K562 (cell line): ENCODE measurements around the gene KLF13. TPM values are rescaled to one million over a fixed set of nuclear protein-coding genes. Genes with fewer than 3 reads are reported as not detected.

Experiments
- ATAC-seq: fragments of 200-7000 bp; cut with Tn5 transposase; 3 replicates; pipeline ENCODE4 v1.9.1; 2020; ENCODE audit warnings: moderate library complexity
- BruUV-seq: library from RNA; stranded (reverse); fragments of 400-500 nt; replicated peaks from 2 replicates; lab custom pipeline; 2021; lab: Mats Ljungman, UMichigan
- CTCF ChIA-PET: fragments of 300-600 bp; formaldehyde crosslinking; extraction: SDS; loops from one replicate; lab custom pipeline; 2021; ENCODE audit warnings: low intra/inter-chr PET ratio; lab: Yijun Ruan, JAX
- POLR2A ChIA-PET: fragments of 300-600, 350-650 bp; sonication (Branson Sonifier 250); formaldehyde crosslinking; extraction: SDS; loops from one replicate; lab custom pipeline; 2021; ENCODE audit warnings: antibody characterized with exemption, inconsistent platforms; lab: Yijun Ruan, JAX
- DNase-seq, 4 experiments: peaks; one replicate each; pipeline versions ENCODE4 v3.0.0 to v3.0.0-alpha.2; 2011 to 2018; ENCODE audit warnings: low spot score in 3 of 4, mixed read lengths in 3 of 4; ENCODE audit errors: extremely low read depth in 1 of 4
- FAIRE-seq: peaks from 2 replicates; lab custom pipeline; 2011; peaks lifted over from hg19 to GRCh38; lab: Jason Lieb, UNC
- H2AFZ ChIP-seq: 2 replicates; pipeline ENCODE4 v1.6.0; 2011; ENCODE audit warnings: low read depth, low read length, control low read depth, inconsistent platforms
- H3K27ac ChIP-seq: fragments of 200-600 bp; 3 replicates; pipeline ENCODE4 v1.8.0; 2011; ENCODE audit warnings: low read depth, mild to moderate bottlenecking, control low read depth, inconsistent platforms, low read length, moderate library complexity, mixed read lengths; ENCODE audit errors: extremely low read depth
- H3K27me3 ChIP-seq, 2 experiments: fragments of 300-600 bp in 1 of 2; 2 replicates in 1 of 2; 3 replicates in 1 of 2; pipeline versions ENCODE4 v1.6.0 to v1.8.0; 2011; ENCODE audit warnings: inconsistent platforms in 2 of 2, low read length in 2 of 2, mild to moderate bottlenecking in 1 of 2, mixed read lengths in 1 of 2, moderate library complexity in 1 of 2; ENCODE audit not compliant: control insufficient read depth in 2 of 2, insufficient read depth in 2 of 2
- H3K36me3 ChIP-seq: fragments of 300-600 bp; 3 replicates; pipeline ENCODE4 v1.8.0; 2011; ENCODE audit warnings: mild to moderate bottlenecking, low read length, inconsistent platforms; ENCODE audit not compliant: control insufficient read depth, insufficient read depth
- H3K4me1 ChIP-seq, 2 experiments: fragments of 200-600 bp in 1 of 2; replicated peaks in 1 of 2; 2 replicates in 1 of 2; 3 replicates in 1 of 2; pipeline versions ENCODE4 v1.5.1 to v1.8.0; 2011; ENCODE audit warnings: inconsistent platforms in 2 of 2, low read length in 2 of 2, mild to moderate bottlenecking in 1 of 2, mixed read lengths in 1 of 2, moderate library complexity in 1 of 2; ENCODE audit not compliant: control insufficient read depth in 2 of 2, insufficient read depth in 2 of 2
- H3K4me2 ChIP-seq: 2 replicates; pipeline ENCODE4 v1.6.1; 2011; ENCODE audit warnings: low read length, control low read depth, inconsistent platforms, mixed read lengths; ENCODE audit not compliant: insufficient read depth
- H3K4me3 ChIP-seq: fragments of 200-600 bp; sonication (generic), shearing (Covaris generic); 2 replicates; pipeline ENCODE4 v1.5.1; 2016; ENCODE audit warnings: control low read depth, inconsistent platforms
- H3K79me2 ChIP-seq: fragments of 200-600 bp; 3 replicates; pipeline ENCODE4 v1.8.0; 2011; ENCODE audit warnings: low read length, inconsistent platforms; ENCODE audit not compliant: control insufficient read depth, insufficient read depth
- H3K9ac ChIP-seq, 2 experiments: 2 replicates each; pipeline versions ENCODE4 v1.6.0 to v1.6.1; 2011; ENCODE audit warnings: low read depth in 2 of 2, low read length in 2 of 2, control low read depth in 1 of 2, inconsistent platforms in 1 of 2, mild to moderate bottlenecking in 1 of 2, mixed read lengths in 1 of 2; ENCODE audit not compliant: insufficient read depth in 1 of 2
- H3K9me1 ChIP-seq: one replicate; pipeline ENCODE4 v1.6.0; 2011; ENCODE audit warnings: inconsistent platforms, mild to moderate bottlenecking, low read length, moderate library complexity; ENCODE audit not compliant: control insufficient read depth, insufficient read depth
- H3K9me3 ChIP-seq: replicated peaks from 2 replicates; pipeline ENCODE4 v1.5.1; 2011; ENCODE audit warnings: low read depth, low read length, inconsistent platforms; ENCODE audit not compliant: control insufficient read depth, insufficient read depth
- H4K20me1 ChIP-seq: replicated peaks from 2 replicates; pipeline ENCODE4 v1.6.1; 2011; ENCODE audit warnings: low read length, inconsistent platforms, mixed read lengths; ENCODE audit not compliant: control insufficient read depth, insufficient read depth
- BRD9 ChIP-seq: fragments of 450-650 bp; IDR thresholded peaks from 2 replicates; pipeline ENCODE4 v1.6.1; 2018; ENCODE audit warnings: low read depth; ENCODE audit not compliant: partially characterized antibody
- NFIX ChIP-seq: fragments of 250-450 bp; sonication (Bioruptor Pico); IDR thresholded peaks from 2 replicates; pipeline ENCODE4 v1.4.0; 2020; ENCODE audit warnings: low read depth, mild to moderate bottlenecking, moderate library complexity
- PATZ1 ChIP-seq: fragments of 250-450 bp; sonication (Bioruptor Pico); IDR thresholded peaks from 2 replicates; pipeline ENCODE4 v1.5.0; 2020; ENCODE audit warnings: mild to moderate bottlenecking, borderline replicate concordance
- POLR2B ChIP-seq: fragments of 450-650 bp; IDR thresholded peaks from 2 replicates; pipeline ENCODE4 v1.6.1; 2018; ENCODE audit warnings: low read depth; ENCODE audit not compliant: partially characterized antibody
- SRF ChIP-seq, 2 experiments: fragments of 250-450, 450-650 bp in 1 of 2; sonication (Bioruptor Pico) in 1 of 2; sonication (generic) in 1 of 2; formaldehyde crosslinking; IDR thresholded peaks; 2 replicates each; pipeline versions ENCODE4 v1.5.0 to v1.5.1; 2020 to 2022; ENCODE audit warnings: mild to moderate bottlenecking in 1 of 2, missing genetic modification reagents in 1 of 2
- ZBED1 ChIP-seq: IDR thresholded peaks from 2 replicates; pipeline ENCODE4 v1.6.1; 2014
- ZNF780A ChIP-seq: fragments of 250-450 bp; sonication (Bioruptor Pico); IDR thresholded peaks from 2 replicates; pipeline ENCODE4 v1.5.0; 2021; ENCODE audit warnings: mild to moderate bottlenecking
- WGBS: fragments of 100-300 bp; shearing (Covaris generic); methylation state at CpG from one replicate; pipeline ENCODE4 v1.1.6; 2016; ENCODE audit warnings: low coverage, mixed read lengths; ENCODE audit not compliant: insufficient coverage; ENCODE audit errors: missing lambda C conversion rate; 5-methylcytosine and 5-hydroxymethylcytosine counted together
- in situ Hi-C: fragments of 300-500 bp; cut with MboI; formaldehyde crosslinking; loops from 4 replicates; pipeline ENCODE4 v1.15.0; 2018; ENCODE audit warnings: inconsistent platforms, mixed read lengths
- intact Hi-C: fragments of 100-400 bp; cut with micrococcal nuclease; formaldehyde crosslinking; loops from 2 replicates; pipeline ENCODE4 v1.14.2; 2022
- polyA plus RNA-seq, 8 experiments: library from polyadenylated mRNA; depleted of rRNA in 4 of 8; stranded (reverse) in 5 of 8; unstranded in 3 of 8; fragments of >200 nt; fragmentation: Nextera tagmentation in 2 of 8; fragmentation: Illumina TruSeq in 1 of 8; extraction: Ambion mirVana in 2 of 8; extraction: Trizol in 1 of 8; gene quantifications; 2 replicates each; pipeline versions ENCODE4 v1.2.1 to v1.2.3, GENCODE V29; 2011 to 2014; ENCODE audit warnings: inconsistent platforms in 1 of 8, missing spikeins in 1 of 8
- total RNA-seq, 7 experiments: library from RNA; depleted of rRNA in 6 of 7; stranded (reverse); fragments of >200 nt in 6 of 7; fragmentation: Illumina TruSeq in 2 of 7; extraction: Trizol in 2 of 7; gene quantifications; 2 replicates each; pipeline versions ENCODE4 v1.2.1 to v1.2.3, GENCODE V29; 2011 to 2021; ENCODE audit warnings: low replicate concordance in 1 of 7

Gene KLF13
- total and polyA plus RNA-seq, 9 of the 15 experiments (the other 6 are each of a cell fraction or from before 2014, with no cell fraction given), result 1.8 to 10.5 (median 4.8) TPM

- Histone ChIP-seq H3K4me2 (no peak overlapping the region), H3K9me3 (no peaks in the 10 kb centered on the region), H3K27ac (no peak overlapping the region), H4K20me1 (no peaks in the 10 kb centered on the region), H3K9me1 (no peaks in the 10 kb centered on the region), H3K9ac (no peak overlapping the region), H3K79me2 (no peaks in the 10 kb centered on the region), H3K4me3 (no peak overlapping the region), H3K27me3 (peaks cover 18 to 42% of the 10 kb centered on the region in 2 experiments), H3K36me3 (no peaks in the 10 kb centered on the region), H2AFZ (no peak overlapping the region), H3K4me1 (no peaks in the 10 kb centered on the region; a peak in 1 of 5 replicates)
- in situ Hi-C loops, result no loop called here
- TF ChIP-seq SRF (CRISPR knock-in tag; IDR thresholded peaks at IDR 0.05) (no peak), PATZ1 (no peak), POLR2B (no peak), NFIX (CRISPR knock-in tag) (no peak), ZBED1 (no peak), BRD9 (no peak), ZNF780A (CRISPR knock-in tag) (no peak)
- BruUV-seq, result no TSS peak
- DNase-seq, result no peak
- ATAC-seq, result no peak
- intact Hi-C loops, result no loop called here
- no peak for FAIRE-seq
- ChIA-PET CTCF (no interaction called here), POLR2A (interaction anchor here (0.6 to 1.0 kb wide), 2 partner anchors 10 to 47 kb away, joined by 3 to 4 read pairs; no protein-coding TSS in a partner anchor)
- WGBS, result 5% methylated on average over 8 of the region's 8 CpGs
These were observed 10.4 kb upstream of the KLF13 start for GRCh38 chr15:31316135-31316795.
